Kidney epithelial cell (primary cell): Measurements from ENCODE around the gene MCTP1. TPM values are rescaled to one million over a fixed set of nuclear protein-coding genes. Genes with fewer than 3 reads are reported as not detected.

ENCODE experiments used
- DNase-seq: peaks from one replicate; pipeline ENCODE4 v3.0.0-alpha.2; 2010; ENCODE audit warnings: low read depth
- H3K27me3 ChIP-seq: 2 replicates; pipeline ENCODE4 v1.6.0; 2011; ENCODE audit warnings: low read length; ENCODE audit not compliant: control insufficient read depth, insufficient read depth
- H3K36me3 ChIP-seq: 2 replicates; pipeline ENCODE4 v1.5.1; 2011; ENCODE audit warnings: low read length; ENCODE audit not compliant: control insufficient read depth, insufficient read depth
- H3K4me3 ChIP-seq: 2 replicates; pipeline ENCODE4 v1.5.1; 2011; ENCODE audit warnings: low read depth, mild to moderate bottlenecking, control low read depth, low read length
- total RNA-seq: library from RNA; depleted of rRNA; stranded (reverse); fragments of >200 nt; gene quantifications from 2 replicates; pipeline ENCODE4 v1.2.3, GENCODE V29; 2015
- TF ChIP-seq, protein P1 (sequence below): IDR thresholded peaks from 2 replicates; pipeline ENCODE4 v1.5.1; 2011; ENCODE audit warnings: mild to moderate bottlenecking, moderate library complexity, low read length, control low read depth, inconsistent platforms; ENCODE audit not compliant: insufficient read depth, poor library complexity, severe bottlenecking

The MCTP1 gene
- total RNA-seq, 1 donor from 2014 or later, result 12.9 TPM

DNA sequence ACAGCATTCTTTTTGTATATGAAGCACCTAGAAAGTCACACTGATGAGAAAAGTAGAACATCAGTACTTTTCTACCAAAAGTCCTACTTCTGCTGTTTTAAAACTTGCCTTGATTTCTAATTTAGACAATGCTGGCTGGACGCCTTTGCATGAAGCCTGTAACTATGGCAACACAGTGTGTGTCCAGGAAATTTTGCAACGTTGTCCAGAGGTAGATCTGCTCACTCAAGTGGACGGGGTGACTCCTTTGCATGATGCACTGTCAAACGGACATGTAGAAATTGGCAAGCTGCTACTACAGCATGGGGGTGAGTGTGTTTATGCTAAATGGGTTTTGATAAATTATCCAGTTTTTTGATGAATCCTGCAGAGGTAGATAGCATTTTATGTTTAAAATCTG, 592.9 kb downstream of the MCTP1 start:
- H3K4me3 ChIP-seq, result no peak overlapping the region
- H3K27me3 ChIP-seq, result no peaks in the 10 kb centered on the region
- no peaks in the 10 kb centered on the region for H3K36me3 ChIP-seq
- TF ChIP-seq, protein P1, sequence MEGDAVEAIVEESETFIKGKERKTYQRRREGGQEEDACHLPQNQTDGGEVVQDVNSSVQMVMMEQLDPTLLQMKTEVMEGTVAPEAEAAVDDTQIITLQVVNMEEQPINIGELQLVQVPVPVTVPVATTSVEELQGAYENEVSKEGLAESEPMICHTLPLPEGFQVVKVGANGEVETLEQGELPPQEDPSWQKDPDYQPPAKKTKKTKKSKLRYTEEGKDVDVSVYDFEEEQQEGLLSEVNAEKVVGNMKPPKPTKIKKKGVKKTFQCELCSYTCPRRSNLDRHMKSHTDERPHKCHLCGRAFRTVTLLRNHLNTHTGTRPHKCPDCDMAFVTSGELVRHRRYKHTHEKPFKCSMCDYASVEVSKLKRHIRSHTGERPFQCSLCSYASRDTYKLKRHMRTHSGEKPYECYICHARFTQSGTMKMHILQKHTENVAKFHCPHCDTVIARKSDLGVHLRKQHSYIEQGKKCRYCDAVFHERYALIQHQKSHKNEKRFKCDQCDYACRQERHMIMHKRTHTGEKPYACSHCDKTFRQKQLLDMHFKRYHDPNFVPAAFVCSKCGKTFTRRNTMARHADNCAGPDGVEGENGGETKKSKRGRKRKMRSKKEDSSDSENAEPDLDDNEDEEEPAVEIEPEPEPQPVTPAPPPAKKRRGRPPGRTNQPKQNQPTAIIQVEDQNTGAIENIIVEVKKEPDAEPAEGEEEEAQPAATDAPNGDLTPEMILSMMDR, result no peak
- DNase-seq, result peak; percentile 52

DNA sequence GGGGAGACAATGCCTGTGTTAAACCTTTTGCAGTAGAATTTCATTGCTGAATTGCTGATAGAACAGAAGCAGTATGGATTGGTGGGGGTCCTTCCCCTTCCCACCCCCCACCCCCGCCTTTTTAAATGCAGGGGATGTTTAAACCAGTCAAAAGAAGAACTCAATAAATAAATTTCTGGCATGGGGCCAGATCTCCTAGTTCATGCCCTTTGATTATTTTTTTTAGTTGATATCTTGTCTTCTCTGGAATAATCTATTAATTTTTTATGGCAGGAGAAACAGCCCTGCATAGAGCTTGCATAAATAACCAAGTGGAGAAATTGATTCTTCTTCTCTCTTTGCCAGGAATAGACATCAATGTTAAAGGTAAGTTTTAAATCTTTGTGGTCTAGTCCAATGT, 593.6 kb downstream of the MCTP1 start:
- DNase-seq, result no peak
- TF ChIP-seq, protein P1, result no peak
- H3K36me3 ChIP-seq, result no peaks in the 10 kb centered on the region

DNA sequence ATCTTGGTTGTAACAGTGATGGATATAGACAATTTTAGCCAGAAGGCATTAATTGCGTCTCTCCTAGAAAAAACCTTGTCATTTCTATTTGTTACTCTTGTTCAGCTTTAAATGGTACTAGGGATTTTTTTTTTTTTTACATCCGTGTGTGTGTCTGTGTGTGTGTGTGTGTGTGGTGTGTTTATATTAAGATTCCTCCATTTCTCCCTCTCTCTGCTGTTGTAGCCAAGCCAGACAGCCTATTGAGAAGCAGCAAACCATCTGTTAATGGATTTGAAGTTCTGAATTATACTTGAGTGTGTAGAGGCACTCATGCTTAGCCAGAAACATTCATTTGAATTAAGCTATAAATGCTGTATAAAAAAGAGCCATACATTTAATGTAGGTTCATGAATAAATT, 594.1 kb downstream of the MCTP1 start:
- no peaks in the 10 kb centered on the region for H3K27me3 ChIP-seq

More for the DNA sequence above, 593.6 kb downstream of the MCTP1 start:
- Histone ChIP-seq H3K27me3 (no peaks in the 10 kb centered on the region), H3K4me3 (no peak overlapping the region)

DNA sequence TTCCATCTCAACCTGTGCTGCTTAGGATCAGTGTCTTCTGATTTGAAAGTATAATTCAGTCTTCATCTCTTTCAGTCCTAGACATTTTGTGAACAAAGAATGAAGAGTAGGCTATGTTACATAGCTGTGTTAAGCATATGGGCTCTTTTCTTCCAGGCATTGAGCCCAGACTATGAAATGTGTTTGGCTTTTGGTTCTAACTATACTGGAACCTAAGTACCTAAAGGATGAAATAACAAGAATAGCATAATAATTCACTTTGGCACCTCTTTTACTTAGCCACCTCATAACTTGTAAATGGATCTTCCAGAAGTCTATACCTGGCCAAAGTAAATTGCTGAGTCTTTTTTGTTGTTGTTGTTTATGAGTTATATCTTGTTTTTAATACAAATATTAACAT, 595.0 kb downstream of the MCTP1 start:
- no peaks in the 10 kb centered on the region for H3K27me3 ChIP-seq
- no peak overlapping the region for H3K4me3 ChIP-seq
- no peaks in the 10 kb centered on the region for H3K36me3 ChIP-seq
- TF ChIP-seq, protein P1, result no peak
- DNase-seq, result no peak

More for the DNA sequence above, 594.1 kb downstream of the MCTP1 start:
- DNase-seq, result no peak
- H3K36me3 ChIP-seq, result no peaks in the 10 kb centered on the region
- TF ChIP-seq, protein P1, result no peak
- no peak overlapping the region for H3K4me3 ChIP-seq

DNA sequence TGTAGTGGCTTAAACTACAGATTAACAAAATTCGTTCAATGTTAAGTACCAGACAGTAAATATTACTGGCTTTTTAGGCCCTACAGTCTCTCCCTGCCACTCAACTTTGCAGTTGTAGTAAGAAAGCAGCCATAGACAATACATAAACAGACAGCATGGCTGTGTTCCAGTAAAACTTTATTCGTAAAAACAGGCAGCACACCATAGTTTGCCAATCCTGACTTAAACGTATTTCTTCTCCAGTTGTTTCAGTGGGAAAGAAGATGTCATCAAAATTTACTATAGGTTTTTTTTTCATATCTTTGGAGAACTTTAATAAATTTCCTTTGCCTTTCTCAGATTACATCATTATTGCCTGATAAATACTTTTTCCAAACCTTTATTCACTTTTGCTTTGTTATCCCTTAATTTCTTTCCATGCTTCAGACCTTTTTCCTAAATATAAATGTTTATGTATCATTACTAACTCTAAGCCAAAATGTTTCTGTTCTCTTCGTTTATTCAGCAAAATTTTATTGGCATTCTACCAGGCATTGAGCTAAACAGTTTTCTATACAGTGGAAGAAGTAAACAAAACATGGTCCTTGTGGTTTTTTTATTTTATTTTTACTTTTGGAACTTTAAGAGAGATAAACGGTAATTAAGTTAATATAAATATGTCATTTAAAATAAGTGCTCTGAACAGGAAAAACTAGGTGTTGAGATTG, 601.9 kb downstream of the MCTP1 start:
- H3K36me3 ChIP-seq, result no peaks in the 10 kb centered on the region
- H3K27me3 ChIP-seq, result no peaks in the 10 kb centered on the region
- TF ChIP-seq, protein P1, result no peak
- H3K4me3 ChIP-seq, result no peak overlapping the region
- DNase-seq, result no peak
